ENCODE results near the gene GPR18. TPM values are rescaled to one million over a fixed set of nuclear protein-coding genes. Genes with fewer than 3 reads are reported as not detected.

GPR18 gene
- 7.4 and 8.4 TPM in 2 replicates for total RNA-seq

- Mint-ChIP-seq H3K4me1 (ENCODE audit: low read depth) (peaks cover 61% of the 10 kb centered on the region), H3K4me3 (ENCODE audit: low read depth) (peak within 1 kb of the TSS; percentile 97), H3K27ac (peak within 1 kb of the TSS; percentile 97), H3K27me3 (ENCODE audit: low read depth) (no peaks in the 10 kb centered on the region), H3K9me3 (no peaks in the 10 kb centered on the region), H3K36me3 (ENCODE audit: low read depth) (peaks cover 66% of the 10 kb centered on the region)
- DNase-seq (ENCODE audit: low spot score) = peak; percentile 31
- intact Hi-C loops (cut with micrococcal nuclease) = loop anchor here (1.0 to 5.0 kb wide), 5 partner anchors 43 to 231 kb away; no protein-coding TSS in a partner anchor
These were observed at the start of gene GPR18 for GRCh38 chr13:99258210-99258860. Gene GPR18 (minus strand): TSS chr13:99258379. CDS start chr13:99255872, 2,507 bp downstream.

- Mint-ChIP-seq H3K4me3 (ENCODE audit: low read depth) (peak overlapping the region; percentile 98), H3K27ac (peak overlapping the region; percentile 89), H3K27me3 (ENCODE audit: low read depth) (no peaks in the 10 kb centered on the region), H3K9me3 (no peaks in the 10 kb centered on the region), H3K4me1 (ENCODE audit: low read depth) (peaks cover 66% of the 10 kb centered on the region), H3K36me3 (ENCODE audit: low read depth) (peaks cover 66% of the 10 kb centered on the region)
- DNase-seq (ENCODE audit: low spot score) = peak; percentile 64
- intact Hi-C loops (cut with micrococcal nuclease) = loop anchor here (1.0 to 2.0 kb wide), 7 partner anchors 8 to 127 kb away; no protein-coding TSS in a partner anchor
These were observed 49.6 kb upstream of the GPR18 start for GRCh38 chr13:99307648-99308339.

- Mint-ChIP-seq H3K27me3 (ENCODE audit: low read depth) (no peaks in the 10 kb centered on the region), H3K9me3 (no peaks in the 10 kb centered on the region), H3K4me1 (ENCODE audit: low read depth) (peaks cover 66% of the 10 kb centered on the region), H3K36me3 (ENCODE audit: low read depth) (peaks cover 66% of the 10 kb centered on the region), H3K4me3 (ENCODE audit: low read depth) (peak within 1 kb of the TSS; percentile 98), H3K27ac (peak within 1 kb of the TSS; percentile 89)
- DNase-seq (ENCODE audit: low spot score) = peak; percentile 41
- intact Hi-C loops (cut with micrococcal nuclease) = loop anchor here (1.0 to 2.0 kb wide), 6 partner anchors 8 to 76 kb away; no protein-coding TSS in a partner anchor
These were observed 49.1 kb upstream of the GPR18 start, which contains the start of gene GPR183 for GRCh38 chr13:99307247-99307646. Gene GPR183 (minus strand): TSS chr13:99307399. CDS start chr13:99296145, 11,254 bp downstream.

- no peaks in the 10 kb centered on the region for H3K9me3 Mint-ChIP-seq
- H3K4me1 Mint-ChIP-seq (ENCODE audit: low read depth) = peaks cover 62% of the 10 kb centered on the region
- no peaks in the 10 kb centered on the region for H3K27me3 Mint-ChIP-seq (ENCODE audit: low read depth)
- intact Hi-C loops (cut with micrococcal nuclease) = no loop called here
- H3K36me3 Mint-ChIP-seq (ENCODE audit: low read depth) = peaks cover 72% of the 10 kb centered on the region
- H3K4me3 Mint-ChIP-seq (ENCODE audit: low read depth) = peak overlapping the region; percentile 98
- H3K27ac Mint-ChIP-seq = peak overlapping the region; percentile 89
- no peak for DNase-seq (ENCODE audit: low spot score)
These were observed 47.4 kb upstream of the GPR18 start for GRCh38 chr13:99305566-99305965.

- H3K27ac Mint-ChIP-seq = peak overlapping the region; percentile 95
- H3K4me3 Mint-ChIP-seq (ENCODE audit: low read depth) = peak overlapping the region; percentile 98
- peaks cover 76% of the 10 kb centered on the region for H3K36me3 Mint-ChIP-seq (ENCODE audit: low read depth)
- intact Hi-C loops (cut with micrococcal nuclease) = no loop called here
- DNase-seq (ENCODE audit: low spot score) = no peak
- H3K4me1 Mint-ChIP-seq (ENCODE audit: low read depth) = peaks cover 63% of the 10 kb centered on the region
- no peaks in the 10 kb centered on the region for H3K9me3 Mint-ChIP-seq
- H3K27me3 Mint-ChIP-seq (ENCODE audit: low read depth) = no peaks in the 10 kb centered on the region
These were observed 47.0 kb upstream of the GPR18 start for GRCh38 chr13:99305158-99305557.

GRCh38 chr13:99304541-99304940, 46.4 kb upstream of the GPR18 start:
- Mint-ChIP-seq H3K4me3 (ENCODE audit: low read depth) (peak overlapping the region; percentile 98), H3K27me3 (ENCODE audit: low read depth) (no peaks in the 10 kb centered on the region), H3K27ac (peak overlapping the region; percentile 95), H3K36me3 (ENCODE audit: low read depth) (peaks cover 82% of the 10 kb centered on the region), H3K4me1 (ENCODE audit: low read depth) (peaks cover 63% of the 10 kb centered on the region), H3K9me3 (no peaks in the 10 kb centered on the region)
- no peak for DNase-seq (ENCODE audit: low spot score)
- intact Hi-C loops (cut with micrococcal nuclease) = loop anchor here (5.0 kb wide), 1 partner anchor 37 kb away; no protein-coding TSS in a partner anchor

- Mint-ChIP-seq H3K27ac (peak overlapping the region; percentile 95), H3K36me3 (ENCODE audit: low read depth) (peaks cover 87% of the 10 kb centered on the region), H3K4me1 (ENCODE audit: low read depth) (peaks cover 64% of the 10 kb centered on the region), H3K4me3 (ENCODE audit: low read depth) (peak overlapping the region; percentile 98), H3K9me3 (no peaks in the 10 kb centered on the region), H3K27me3 (ENCODE audit: low read depth) (no peaks in the 10 kb centered on the region)
- DNase-seq (ENCODE audit: low spot score) = peak; percentile 55
- intact Hi-C loops (cut with micrococcal nuclease) = loop anchor here (5.0 kb wide), 1 partner anchor 37 kb away; no protein-coding TSS in a partner anchor
These were observed 45.8 kb upstream of the GPR18 start for GRCh38 chr13:99303863-99304521.

GRCh38 chr13:99302637-99303505, 44.7 kb upstream of the GPR18 start:
- Mint-ChIP-seq H3K36me3 (ENCODE audit: low read depth) (peaks cover 86% of the 10 kb centered on the region), H3K27ac (peak overlapping the region; percentile 95), H3K4me1 (ENCODE audit: low read depth) (peaks cover 65% of the 10 kb centered on the region), H3K9me3 (no peaks in the 10 kb centered on the region), H3K4me3 (ENCODE audit: low read depth) (peak overlapping the region; percentile 98), H3K27me3 (ENCODE audit: low read depth) (no peaks in the 10 kb centered on the region)
- intact Hi-C loops (cut with micrococcal nuclease) = loop anchor here (5.0 kb wide), 1 partner anchor 36 kb away; no protein-coding TSS in a partner anchor
- no peak for DNase-seq (ENCODE audit: low spot score)

- no peak for DNase-seq (ENCODE audit: low spot score)
- Mint-ChIP-seq H3K4me3 (ENCODE audit: low read depth) (peak overlapping the region; percentile 98), H3K9me3 (no peaks in the 10 kb centered on the region), H3K36me3 (ENCODE audit: low read depth) (peaks cover 89% of the 10 kb centered on the region), H3K27ac (peak overlapping the region; percentile 95), H3K4me1 (ENCODE audit: low read depth) (peaks cover 66% of the 10 kb centered on the region), H3K27me3 (ENCODE audit: low read depth) (no peaks in the 10 kb centered on the region)
- intact Hi-C loops (cut with micrococcal nuclease) = loop anchor here (5.0 kb wide), 1 partner anchor 35 kb away; no protein-coding TSS in a partner anchor
These were observed 43.9 kb upstream of the GPR18 start for GRCh38 chr13:99301913-99302636.

- no peaks in the 10 kb centered on the region for H3K27me3 Mint-ChIP-seq (ENCODE audit: low read depth)
- peaks cover 69% of the 10 kb centered on the region for H3K4me1 Mint-ChIP-seq (ENCODE audit: low read depth)
- H3K27ac Mint-ChIP-seq = peak overlapping the region; percentile 42
- H3K36me3 Mint-ChIP-seq (ENCODE audit: low read depth) = peaks cover 88% of the 10 kb centered on the region
- DNase-seq (ENCODE audit: low spot score) = no peak
- H3K4me3 Mint-ChIP-seq (ENCODE audit: low read depth) = peak overlapping the region; percentile 30
- intact Hi-C loops (cut with micrococcal nuclease) = loop anchor here (5.0 kb wide), 1 partner anchor 34 kb away; no protein-coding TSS in a partner anchor
- H3K9me3 Mint-ChIP-seq = no peaks in the 10 kb centered on the region
These were observed 43.1 kb upstream of the GPR18 start for GRCh38 chr13:99301056-99301838.

- Mint-ChIP-seq H3K27me3 (ENCODE audit: low read depth) (no peaks in the 10 kb centered on the region), H3K4me1 (ENCODE audit: low read depth) (peaks cover 79% of the 10 kb centered on the region), H3K4me3 (ENCODE audit: low read depth) (peak overlapping the region; percentile 72), H3K36me3 (ENCODE audit: low read depth) (peaks cover 87% of the 10 kb centered on the region), H3K9me3 (no peaks in the 10 kb centered on the region), H3K27ac (peak overlapping the region; percentile 77)
- DNase-seq (ENCODE audit: low spot score) = no peak
- intact Hi-C loops (cut with micrococcal nuclease) = loop anchor here (2.0 to 5.0 kb wide), 4 partner anchors 17 to 202 kb away; partner anchors contain the start of gene TM9SF2
These were observed 41.8 kb upstream of the GPR18 start for GRCh38 chr13:99299920-99300341.

Data from activated T-helper 2 cell treated with anti-CD3 and anti-CD28 coated beads, Interferon-gamma antibody, Interleukin-2, Interleukin-4, amounts not matched to agents 10 μg/mL and 5 μg/mL and 100 μg/mL, durations not matched to agents 14 hours and 24 hours and 36 hours (primary cell).